Stimulated activated CD4-positive, alpha-beta T cell treated with anti-CD3 and anti-CD28 coated beads, Interleukin-1b, Interleukin-23, amount 100 ng/mL, for 4 hours (primary cell): ENCODE data around the gene PAQR5.
"Not testable (repeated sequence)": the region's sequence is repeated elsewhere in the genome, so short reads cannot be mapped to it uniquely, and the experiment has no call there.

ENCODE experiments used
- DNase-seq, 2 donors: peaks; one replicate each; pipeline ENCODE4 v3.0.0-alpha.2; 2020; ENCODE audit warnings: low read depth in 2 of 2

Gene PAQR5

GRCh38 chr15:69293741-69294615, 4.7 kb upstream of the PAQR5 start:
- no peak for DNase-seq

- DNase-seq = no peak
These were observed 2.1 kb upstream of the PAQR5 start for GRCh38 chr15:69296606-69297005.

- DNase-seq = no peak
These were observed 914 bp upstream of the PAQR5 start for GRCh38 chr15:69297642-69298353.

GRCh38 chr15:69298354-69298696, 387 bp upstream of the PAQR5 start:
- DNase-seq = no peak

GRCh38 chr15:69299451-69299886, 757 bp downstream of the PAQR5 start:
- no peak for DNase-seq

- no peak for DNase-seq
These were observed 1.4 kb downstream of the PAQR5 start for GRCh38 chr15:69299943-69300588.

GRCh38 chr15:69301101-69301500, 2.4 kb downstream of the PAQR5 start:
- DNase-seq = not testable (repeated sequence)

GRCh38 chr15:69302087-69302486, 3.4 kb downstream of the PAQR5 start:
- DNase-seq = not testable (repeated sequence)

- DNase-seq = no peak
These were observed 4.2 kb downstream of the PAQR5 start for GRCh38 chr15:69302929-69303328.

GRCh38 chr15:69303337-69304181, 4.8 kb downstream of the PAQR5 start:
- no peak for DNase-seq

GRCh38 chr15:69304182-69304545, 5.5 kb downstream of the PAQR5 start:
- no peak for DNase-seq

GRCh38 chr15:69305204-69305931, 6.7 kb downstream of the PAQR5 start:
- no peak for DNase-seq

- DNase-seq = no peak
These were observed 7.3 kb downstream of the PAQR5 start for GRCh38 chr15:69305933-69306568.

GRCh38 chr15:69307939-69308338, 9.2 kb downstream of the PAQR5 start:
- DNase-seq = no peak

GRCh38 chr15:69308949-69309348, 10.2 kb downstream of the PAQR5 start:
- DNase-seq = no peak

GRCh38 chr15:69311319-69311721, 12.6 kb downstream of the PAQR5 start:
- no peak for DNase-seq

- no peak for DNase-seq
These were observed 14.8 kb downstream of the PAQR5 start for GRCh38 chr15:69313432-69314000.

- DNase-seq = no peak
These were observed 15.4 kb downstream of the PAQR5 start for GRCh38 chr15:69314131-69314530.

- DNase-seq = no peak
These were observed 16.0 kb downstream of the PAQR5 start for GRCh38 chr15:69314736-69315135.

GRCh38 chr15:69315402-69316110, 16.8 kb downstream of the PAQR5 start:
- DNase-seq = no peak
